Measurements from ENCODE around the gene GPRC5D.
A peak's percentile ranks its signal among the peaks of the same experiment; 100 is the strongest.

Gene GPRC5D

DNA sequence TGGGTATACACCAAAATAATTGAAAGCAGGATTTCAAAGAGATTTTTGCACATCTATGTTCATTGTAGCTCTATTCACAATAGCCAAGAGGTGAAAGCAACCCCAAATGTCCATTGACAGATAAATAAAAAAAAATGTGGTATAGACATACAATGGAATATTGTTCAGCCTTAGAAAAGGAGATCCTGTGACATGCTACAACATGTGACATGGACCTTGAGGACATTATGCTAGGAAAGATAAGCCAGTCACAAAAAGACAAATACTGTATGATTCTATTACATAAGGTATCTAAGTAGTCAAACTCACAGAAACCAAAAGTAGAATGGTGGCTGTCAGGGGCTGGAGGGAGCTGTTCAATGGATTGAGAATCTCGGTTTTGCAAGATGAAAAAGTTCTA, 12.1 kb downstream of the GPRC5D start:
- Histone ChIP-seq H3K27me3 (ENCODE audit: low read depth) (no peaks in the 10 kb centered on the region), H3K9me3 (no peaks in the 10 kb centered on the region), H3K36me3 (replicated peaks) (no peaks in the 10 kb centered on the region), H3K4me1 (no peaks in the 10 kb centered on the region), H3K4me3 (no peak overlapping the region)
- in situ Hi-C loops (cut with MboI; ENCODE audit: low sequenced_read_pairs): no loop called here
- DNase-seq (ENCODE audit: low spot score in 2 of 2): no peak

DNA sequence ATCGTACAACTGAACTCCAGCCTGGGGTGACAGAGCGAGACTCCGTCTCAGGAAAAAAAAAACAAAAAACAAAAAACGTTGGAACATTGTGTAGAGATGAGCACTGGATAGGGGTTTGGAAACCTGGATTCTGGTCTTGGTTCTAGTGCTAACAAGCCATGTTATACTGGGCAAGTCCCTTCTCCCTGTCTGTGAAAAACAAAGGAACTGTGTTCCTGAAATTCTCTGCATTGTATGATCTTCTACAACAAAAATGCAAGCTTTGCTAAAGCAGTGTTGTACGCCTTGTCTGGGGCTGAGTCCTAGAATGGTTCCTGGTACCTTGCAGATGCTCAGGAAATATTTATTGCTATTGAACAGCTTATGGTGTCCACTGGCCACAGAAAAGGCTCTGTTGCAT, 13.4 kb downstream of the GPRC5D start:
- DNase-seq (ENCODE audit: low spot score in 2 of 2): no peak
- no peaks in the 10 kb centered on the region for H3K27me3 ChIP-seq (ENCODE audit: low read depth)

DNA sequence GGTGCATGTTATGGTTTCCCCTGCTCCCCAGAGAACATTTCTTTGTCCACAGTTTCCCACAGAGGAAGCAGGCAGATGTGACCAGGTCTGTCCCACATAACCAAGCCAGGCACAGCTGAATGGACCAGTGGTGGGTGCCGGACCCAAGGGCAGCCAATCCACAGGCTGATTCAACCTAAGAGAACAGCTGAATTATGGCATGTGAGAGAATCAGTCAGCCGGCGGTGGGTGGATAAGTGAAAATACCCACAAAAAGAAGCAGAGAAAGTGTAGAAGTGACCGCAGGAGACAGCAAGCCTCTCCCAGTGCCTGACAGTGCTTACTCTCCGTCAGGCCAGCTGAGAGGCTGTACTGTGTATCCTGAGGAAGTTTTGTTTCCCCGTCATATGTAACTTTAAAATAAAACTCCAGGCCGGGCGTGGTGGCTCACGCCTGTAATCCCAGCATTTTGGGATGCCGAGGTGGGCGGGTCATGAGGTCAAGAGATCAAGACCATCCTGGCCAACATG, 14.9 kb downstream of the GPRC5D start:
- Histone ChIP-seq H3K4me3 (no peak overlapping the region), H3K9me3 (no peaks in the 10 kb centered on the region), H3K27me3 (ENCODE audit: low read depth) (no peaks in the 10 kb centered on the region), H3K4me1 (no peaks in the 10 kb centered on the region), H3K36me3 (replicated peaks) (no peaks in the 10 kb centered on the region)
- no peak for DNase-seq (ENCODE audit: low spot score in 2 of 2)
- in situ Hi-C loops (cut with MboI; ENCODE audit: low sequenced_read_pairs): no loop called here

More for the DNA sequence above, 13.4 kb downstream of the GPRC5D start:
- Histone ChIP-seq H3K36me3 (replicated peaks) (no peaks in the 10 kb centered on the region), H3K4me3 (no peak overlapping the region), H3K4me1 (no peaks in the 10 kb centered on the region), H3K9me3 (no peaks in the 10 kb centered on the region)
- in situ Hi-C loops (cut with MboI; ENCODE audit: low sequenced_read_pairs): no loop called here

DNA sequence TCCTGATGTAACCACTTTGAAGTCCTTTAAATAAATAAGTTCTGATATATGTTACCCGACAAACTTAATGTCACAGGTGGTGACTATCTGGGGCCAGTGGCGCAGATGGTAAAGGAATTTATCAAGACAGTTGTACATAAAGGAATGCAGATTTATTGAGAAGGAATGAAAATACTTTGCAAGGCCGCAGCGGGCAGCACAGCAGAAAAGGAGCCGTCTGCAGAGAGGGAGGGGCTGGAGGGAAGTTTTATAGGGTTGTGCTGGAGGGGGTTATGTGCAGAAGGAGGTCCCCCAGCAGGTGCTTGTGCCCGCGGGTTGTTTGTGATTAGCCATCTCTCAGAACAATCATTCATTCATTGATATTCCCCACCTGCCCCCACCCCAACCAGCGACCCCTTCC, 17.4 kb downstream of the GPRC5D start:
- Histone ChIP-seq H3K4me3 (no peak overlapping the region), H3K36me3 (replicated peaks) (no peaks in the 10 kb centered on the region), H3K4me1 (no peaks in the 10 kb centered on the region), H3K9me3 (no peaks in the 10 kb centered on the region), H3K27me3 (ENCODE audit: low read depth) (no peaks in the 10 kb centered on the region)
- no peak for DNase-seq (ENCODE audit: low spot score in 2 of 2)
- in situ Hi-C loops (cut with MboI; ENCODE audit: low sequenced_read_pairs): no loop called here

DNA sequence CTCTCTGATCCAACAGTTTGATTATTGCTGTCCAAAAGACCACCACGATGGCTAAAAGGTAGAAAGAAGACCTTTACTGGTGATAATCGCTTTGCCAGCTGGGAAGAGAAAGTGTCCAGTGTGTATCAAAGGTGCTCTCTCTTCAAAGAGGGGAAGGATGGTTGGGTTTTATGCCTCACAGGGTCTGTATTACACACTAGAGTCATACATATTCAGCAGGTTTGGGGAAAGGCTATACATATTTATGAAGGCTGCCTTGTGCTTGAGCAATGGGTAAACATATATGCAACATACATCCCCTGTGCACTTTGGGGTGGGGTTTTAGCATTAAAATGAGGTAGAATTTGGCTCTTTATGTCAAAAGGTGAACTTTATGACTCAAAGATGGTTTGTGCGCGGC, 18.2 kb downstream of the GPRC5D start:
- in situ Hi-C loops (cut with MboI; ENCODE audit: low sequenced_read_pairs): no loop called here
- Histone ChIP-seq H3K4me1 (no peaks in the 10 kb centered on the region), H3K9me3 (no peaks in the 10 kb centered on the region), H3K27me3 (ENCODE audit: low read depth) (no peaks in the 10 kb centered on the region), H3K4me3 (no peak overlapping the region), H3K36me3 (replicated peaks) (no peaks in the 10 kb centered on the region)
- no peak for DNase-seq (ENCODE audit: low spot score in 2 of 2)

DNA sequence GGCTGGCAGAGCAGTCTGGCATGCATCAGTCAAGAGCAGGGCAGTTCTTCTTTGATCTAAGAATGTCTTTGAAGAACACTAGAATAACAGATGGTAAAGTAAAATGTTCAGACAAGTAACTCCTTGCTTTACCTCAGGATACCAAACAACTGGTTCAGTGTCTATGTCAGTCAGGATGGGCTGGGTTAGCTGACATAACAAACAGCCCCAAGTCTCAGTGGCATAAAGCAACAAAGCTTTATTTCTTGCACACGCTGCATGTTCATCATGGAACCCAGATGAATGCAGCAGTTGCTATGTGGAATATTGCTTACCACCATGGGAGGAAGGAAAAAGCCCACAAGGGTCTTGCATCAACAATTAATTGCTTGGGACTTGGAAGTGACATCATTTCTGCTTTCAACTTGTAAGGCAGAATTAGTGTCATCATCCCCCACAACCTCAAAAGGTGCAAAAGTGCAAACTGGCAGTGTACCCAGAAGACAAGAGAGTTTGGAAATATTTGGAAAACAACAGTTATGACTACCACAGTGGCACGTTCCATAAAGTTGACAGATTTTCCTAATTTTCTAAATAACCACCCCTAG, 21.2 kb downstream of the GPRC5D start:
- H3K4me1 ChIP-seq: peaks cover 1% of the 10 kb centered on the region
- DNase-seq (ENCODE audit: low spot score in 2 of 2): no peak
- H3K4me3 ChIP-seq: no peak overlapping the region
- no peaks in the 10 kb centered on the region for H3K36me3 ChIP-seq (replicated peaks)
- no peaks in the 10 kb centered on the region for H3K27me3 ChIP-seq (ENCODE audit: low read depth)
- H3K9me3 ChIP-seq: no peaks in the 10 kb centered on the region
- in situ Hi-C loops (cut with MboI; ENCODE audit: low sequenced_read_pairs): no loop called here

DNA sequence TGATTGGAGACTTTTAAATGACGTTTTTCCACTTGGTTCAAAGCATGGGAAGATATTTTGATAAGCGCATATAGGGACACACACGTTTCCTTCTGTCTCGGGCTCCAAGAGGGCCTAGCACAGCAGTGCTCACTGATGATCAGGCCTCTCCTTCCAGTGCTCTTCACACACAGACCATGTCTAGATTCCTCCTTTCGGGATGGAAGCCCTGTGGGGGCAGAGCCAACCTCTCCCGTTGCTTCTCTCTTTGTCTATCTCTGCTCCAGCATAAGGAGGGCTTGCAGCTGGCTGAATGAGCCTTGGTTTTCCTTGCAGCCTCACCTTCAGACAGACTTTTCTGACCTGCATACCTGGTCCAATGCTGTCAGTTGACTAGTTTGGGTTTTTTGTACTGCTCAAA, 22.3 kb downstream of the GPRC5D start:
- Histone ChIP-seq H3K4me3 (no peak overlapping the region), H3K36me3 (replicated peaks) (no peaks in the 10 kb centered on the region), H3K4me1 (peaks cover 7% of the 10 kb centered on the region), H3K27me3 (ENCODE audit: low read depth) (no peaks in the 10 kb centered on the region), H3K9me3 (no peaks in the 10 kb centered on the region)
- DNase-seq (ENCODE audit: low spot score in 2 of 2): no peak
- in situ Hi-C loops (cut with MboI; ENCODE audit: low sequenced_read_pairs): no loop called here

DNA sequence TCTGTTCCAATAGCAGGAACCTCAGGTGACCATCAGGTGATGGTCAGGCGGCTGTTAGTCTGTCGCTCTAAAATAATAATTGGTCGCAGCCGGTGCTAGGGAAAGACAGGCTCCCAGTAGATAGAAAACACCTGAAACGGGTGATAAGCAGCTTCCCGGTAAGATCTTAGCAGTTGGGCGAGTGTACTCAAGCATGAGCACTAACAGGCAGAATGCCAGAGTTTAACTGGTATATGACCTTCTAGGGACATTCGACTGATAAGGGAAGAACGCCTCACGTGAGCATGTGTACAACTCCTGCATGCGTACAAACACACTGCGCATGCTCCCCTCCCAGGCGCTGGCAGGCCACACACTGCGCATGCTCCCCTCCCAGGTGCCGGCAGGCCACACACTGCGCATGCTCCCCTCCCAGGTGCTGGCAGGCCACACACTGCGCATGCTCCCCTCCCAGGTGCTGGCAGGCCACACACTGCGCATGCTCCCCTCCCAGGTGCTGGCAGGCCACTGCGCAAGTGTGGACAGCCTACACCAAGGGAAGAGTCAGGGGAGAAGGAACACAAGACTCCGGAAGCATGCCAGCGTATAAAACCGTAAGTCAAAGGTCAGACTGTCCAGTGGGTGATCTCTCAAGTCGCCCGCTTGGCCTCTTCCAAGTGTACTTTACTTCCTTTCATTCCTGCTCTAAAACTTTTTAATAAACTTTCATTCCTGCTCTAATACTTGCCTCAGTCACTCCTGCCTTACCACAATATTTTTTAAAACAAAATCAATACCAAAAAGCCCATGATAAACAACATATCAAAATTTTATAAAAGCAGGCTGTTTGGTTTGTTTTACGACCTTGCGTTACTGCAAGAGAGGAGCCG, 24.5 kb downstream of the GPRC5D start:
- in situ Hi-C loops (cut with MboI; ENCODE audit: low sequenced_read_pairs): no loop called here

DNA sequence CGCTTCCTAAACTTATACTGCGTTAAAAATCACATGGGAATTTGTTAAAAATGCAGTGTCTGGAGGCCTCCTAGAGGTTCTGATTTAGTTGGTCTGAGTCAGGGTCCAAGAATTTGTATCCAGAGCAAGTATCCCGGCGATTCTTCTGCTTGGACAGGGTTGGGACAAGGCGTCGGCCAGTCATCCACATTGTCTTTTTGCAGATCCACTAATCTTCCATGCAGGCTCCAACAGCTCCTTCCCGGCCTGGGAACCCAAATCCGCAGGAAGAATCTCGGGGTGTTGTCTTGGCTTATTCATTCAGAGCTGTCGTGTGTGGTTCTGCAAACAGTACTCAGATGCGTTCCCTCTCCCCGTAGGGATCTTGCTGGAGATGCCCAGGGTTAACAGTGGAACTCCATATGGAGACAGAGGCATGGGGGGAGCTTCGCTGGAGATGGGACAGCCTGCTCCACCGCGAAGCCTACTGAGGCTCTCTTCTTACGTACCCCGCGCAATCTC, 25.3 kb downstream of the GPRC5D start:
- H3K36me3 ChIP-seq (replicated peaks): no peaks in the 10 kb centered on the region
- no peaks in the 10 kb centered on the region for H3K9me3 ChIP-seq
- no peak for DNase-seq (ENCODE audit: low spot score in 2 of 2)
- peaks cover 7% of the 10 kb centered on the region for H3K4me1 ChIP-seq
- H3K27me3 ChIP-seq (ENCODE audit: low read depth): no peaks in the 10 kb centered on the region
- no peak overlapping the region for H3K4me3 ChIP-seq
- in situ Hi-C loops (cut with MboI; ENCODE audit: low sequenced_read_pairs): no loop called here

More for the DNA sequence above, 24.5 kb downstream of the GPRC5D start:
- peaks cover 7% of the 10 kb centered on the region for H3K4me1 ChIP-seq
- no peaks in the 10 kb centered on the region for H3K27me3 ChIP-seq (ENCODE audit: low read depth)
- no peaks in the 10 kb centered on the region for H3K9me3 ChIP-seq
- no peak for DNase-seq (ENCODE audit: low spot score in 2 of 2)
- no peak overlapping the region for H3K4me3 ChIP-seq
- H3K36me3 ChIP-seq (replicated peaks): no peaks in the 10 kb centered on the region

DNA sequence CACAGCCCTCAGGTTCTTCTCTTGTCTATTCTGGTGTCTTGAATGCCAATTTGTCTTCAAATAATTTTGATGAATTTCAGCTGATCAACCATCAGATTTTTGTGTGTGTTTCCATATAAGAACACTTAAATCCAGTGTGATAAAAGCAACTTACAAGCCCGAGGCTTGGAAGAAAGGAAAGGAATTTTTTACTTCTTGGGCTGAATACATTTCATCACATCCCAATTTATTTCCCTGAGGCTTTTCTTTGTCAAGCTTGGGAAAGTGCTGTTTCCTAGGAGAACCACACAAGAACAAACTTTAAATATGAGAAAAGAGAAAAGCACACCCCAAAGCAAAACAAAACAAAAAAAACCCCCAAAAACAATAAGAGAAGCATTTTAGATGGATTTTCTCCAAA, 26.6 kb downstream of the GPRC5D start:
- in situ Hi-C loops (cut with MboI; ENCODE audit: low sequenced_read_pairs): no loop called here
- no peaks in the 10 kb centered on the region for H3K36me3 ChIP-seq (replicated peaks)
- no peaks in the 10 kb centered on the region for H3K27me3 ChIP-seq (ENCODE audit: low read depth)
- DNase-seq (ENCODE audit: low spot score in 2 of 2): peak in 1 of 2 experiments; percentile 23
- H3K4me1 ChIP-seq: peaks cover 7% of the 10 kb centered on the region
- H3K4me3 ChIP-seq: no peak overlapping the region
- no peaks in the 10 kb centered on the region for H3K9me3 ChIP-seq

DNA sequence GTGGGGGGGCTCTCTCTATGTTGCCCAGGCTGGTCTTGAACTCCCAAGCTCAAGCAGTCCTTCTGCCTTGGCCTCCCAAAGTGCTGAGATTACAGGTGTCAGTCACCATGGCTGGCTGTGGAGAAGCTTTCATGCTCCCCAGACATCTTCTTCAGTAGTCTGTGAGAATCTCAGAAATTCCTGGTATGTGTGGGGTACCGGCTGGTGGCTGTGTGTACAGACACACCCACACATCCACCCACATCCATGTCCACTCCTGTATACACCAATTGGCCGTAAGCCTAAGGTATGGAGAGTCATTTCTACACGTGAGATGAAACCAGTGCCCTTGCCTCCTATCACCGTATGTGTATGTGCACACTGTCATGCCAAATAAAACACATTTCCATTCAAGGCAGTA, 27.8 kb downstream of the GPRC5D start:
- H3K36me3 ChIP-seq (replicated peaks): no peaks in the 10 kb centered on the region
- H3K27me3 ChIP-seq (ENCODE audit: low read depth): no peaks in the 10 kb centered on the region
- no peak for DNase-seq (ENCODE audit: low spot score in 2 of 2)
- no peaks in the 10 kb centered on the region for H3K9me3 ChIP-seq
- in situ Hi-C loops (cut with MboI; ENCODE audit: low sequenced_read_pairs): loop anchor here (25.0 kb wide), 2 partner anchors 613 to 1238 kb away; no protein-coding TSS in a partner anchor
- H3K4me3 ChIP-seq: no peak overlapping the region
- H3K4me1 ChIP-seq: peaks cover 7% of the 10 kb centered on the region

DNA sequence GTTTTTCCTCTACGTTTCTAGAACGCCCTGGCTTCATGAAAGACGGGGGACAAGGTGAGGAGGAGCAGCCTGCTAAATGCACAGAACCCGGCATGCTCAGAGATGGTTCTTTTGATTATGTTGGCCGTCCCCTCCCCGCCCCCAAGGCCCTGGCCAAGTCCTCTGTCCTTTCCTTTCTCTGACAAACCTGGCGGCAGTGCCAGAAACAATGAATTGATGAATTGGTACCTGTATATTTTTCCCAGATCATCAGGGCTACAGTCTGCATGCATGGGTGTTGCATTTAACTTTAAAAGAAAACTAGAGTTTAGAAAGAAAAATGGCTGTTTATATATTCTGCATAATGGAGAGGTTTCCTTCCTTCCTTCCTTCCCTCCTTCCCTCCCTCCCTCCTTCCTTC, 29.0 kb downstream of the GPRC5D start:
- in situ Hi-C loops (cut with MboI; ENCODE audit: low sequenced_read_pairs): loop anchor here (25.0 kb wide), 2 partner anchors 614 to 1239 kb away; no protein-coding TSS in a partner anchor
- Histone ChIP-seq H3K27me3 (ENCODE audit: low read depth) (no peaks in the 10 kb centered on the region), H3K36me3 (replicated peaks) (no peaks in the 10 kb centered on the region), H3K4me3 (no peak overlapping the region), H3K4me1 (peaks cover 7% of the 10 kb centered on the region), H3K9me3 (no peaks in the 10 kb centered on the region)
- no peak for DNase-seq (ENCODE audit: low spot score in 2 of 2)

DNA sequence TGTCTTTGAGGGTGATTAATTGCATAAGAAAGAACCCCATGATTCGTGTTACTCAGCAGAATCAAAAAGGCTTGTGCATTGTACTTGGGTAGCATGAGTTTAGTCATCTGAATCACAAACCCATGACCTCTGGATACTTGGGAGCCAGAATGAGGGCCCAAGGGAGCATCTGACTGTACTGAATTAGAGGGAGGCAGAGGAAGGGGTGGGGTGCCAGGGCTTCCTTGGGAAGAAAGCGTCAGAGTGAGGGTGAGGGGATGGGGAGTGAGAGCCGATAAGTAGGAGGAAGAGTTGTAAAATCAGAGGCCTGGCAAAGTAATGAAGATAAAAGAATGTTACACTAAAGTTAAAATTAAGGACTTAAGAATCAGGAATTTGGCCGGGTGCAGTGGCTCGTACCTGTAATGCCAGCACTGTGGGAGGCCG, 29.8 kb downstream of the GPRC5D start:
- DNase-seq (ENCODE audit: low spot score in 2 of 2): no peak

More for the DNA sequence above, 29.8 kb downstream of the GPRC5D start:
- Histone ChIP-seq H3K4me1 (peaks cover 7% of the 10 kb centered on the region), H3K36me3 (replicated peaks) (no peaks in the 10 kb centered on the region), H3K4me3 (no peak overlapping the region), H3K27me3 (ENCODE audit: low read depth) (no peaks in the 10 kb centered on the region), H3K9me3 (no peaks in the 10 kb centered on the region)
- in situ Hi-C loops (cut with MboI; ENCODE audit: low sequenced_read_pairs): loop anchor here (25.0 kb wide), 2 partner anchors 615 to 1240 kb away; no protein-coding TSS in a partner anchor

Measured in HAP-1 (cell line).